Measurements from ENCODE around the gene ADARB2. TPM values are rescaled to one million over a fixed set of nuclear protein-coding genes. Genes with fewer than 3 reads are reported as not detected.

The ADARB2 gene
- total RNA-seq, 4 donors from 2014 or later = 8.4 to 23.2 (median 19.6) TPM

- Histone ChIP-seq H3K27me3 (no peaks in the 10 kb centered on the region), H3K9me3 (no peaks in the 10 kb centered on the region), H3K36me3 (no peaks in the 10 kb centered on the region), H3K27ac (no peak overlapping the region), H3K4me3 (no peak overlapping the region), H3K4me1 (peaks cover 0 to 11% (median 4%) of the 10 kb centered on the region in 4 donors)
- 85 to 89% methylated on average over 26 to 30 of the region's 30 CpGs for whole genome bisulfite sequencing, 2 donors
- TF ChIP-seq, protein P1, sequence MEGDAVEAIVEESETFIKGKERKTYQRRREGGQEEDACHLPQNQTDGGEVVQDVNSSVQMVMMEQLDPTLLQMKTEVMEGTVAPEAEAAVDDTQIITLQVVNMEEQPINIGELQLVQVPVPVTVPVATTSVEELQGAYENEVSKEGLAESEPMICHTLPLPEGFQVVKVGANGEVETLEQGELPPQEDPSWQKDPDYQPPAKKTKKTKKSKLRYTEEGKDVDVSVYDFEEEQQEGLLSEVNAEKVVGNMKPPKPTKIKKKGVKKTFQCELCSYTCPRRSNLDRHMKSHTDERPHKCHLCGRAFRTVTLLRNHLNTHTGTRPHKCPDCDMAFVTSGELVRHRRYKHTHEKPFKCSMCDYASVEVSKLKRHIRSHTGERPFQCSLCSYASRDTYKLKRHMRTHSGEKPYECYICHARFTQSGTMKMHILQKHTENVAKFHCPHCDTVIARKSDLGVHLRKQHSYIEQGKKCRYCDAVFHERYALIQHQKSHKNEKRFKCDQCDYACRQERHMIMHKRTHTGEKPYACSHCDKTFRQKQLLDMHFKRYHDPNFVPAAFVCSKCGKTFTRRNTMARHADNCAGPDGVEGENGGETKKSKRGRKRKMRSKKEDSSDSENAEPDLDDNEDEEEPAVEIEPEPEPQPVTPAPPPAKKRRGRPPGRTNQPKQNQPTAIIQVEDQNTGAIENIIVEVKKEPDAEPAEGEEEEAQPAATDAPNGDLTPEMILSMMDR (IDR thresholded peaks at IDR 0.05) = no peak
- TF ChIP-seq EP300 (IDR thresholded peaks at IDR 0.05) = no peak
- TF ChIP-seq POLR2A (IDR thresholded peaks at IDR 0.05) = no peak
- DNase-seq (ENCODE audit: low spot score in 2 of 2) = no peak
Observed at GRCh38 chr10:1182280-1183032, 554.9 kb downstream of the ADARB2 start.

GRCh38 chr10:1180836-1181235, 556.5 kb downstream of the ADARB2 start:
- no peak for DNase-seq (ENCODE audit: low spot score in 2 of 2)
- no peak overlapping the region for H3K4me3 ChIP-seq
- no peaks in the 10 kb centered on the region for H3K9me3 ChIP-seq
- TF ChIP-seq POLR2A (IDR thresholded peaks at IDR 0.05) = no peak
- TF ChIP-seq, protein P1 (IDR thresholded peaks at IDR 0.05) = peak in 1 of 5 experiments; percentile 35
- peak overlapping the region in 1 of 4 donors; percentile 6 for H3K27ac ChIP-seq
- no peaks in the 10 kb centered on the region for H3K27me3 ChIP-seq
- H3K4me1 ChIP-seq = no peaks in the 10 kb centered on the region
- no peaks in the 10 kb centered on the region for H3K36me3 ChIP-seq
- 53 to 64% methylated on average over 11 of the region's 11 CpGs for WGBS, 2 donors

- WGBS, 2 donors = 89 to 94% methylated on average over 9 to 13 of the region's 16 CpGs
- Histone ChIP-seq H3K36me3 (no peaks in the 10 kb centered on the region), H3K4me3 (no peak overlapping the region), H3K27ac (peak overlapping the region in 1 of 4 donors; percentile 6), H3K9me3 (no peaks in the 10 kb centered on the region), H3K27me3 (no peaks in the 10 kb centered on the region), H3K4me1 (no peaks in the 10 kb centered on the region)
- TF ChIP-seq POLR2A (IDR thresholded peaks at IDR 0.05) (no peak), EP300 (IDR thresholded peaks at IDR 0.05) (no peak)
- TF ChIP-seq, protein P1 (IDR thresholded peaks at IDR 0.05) = no peak
- no peak for DNase-seq (ENCODE audit: low spot score in 2 of 2)
Observed at GRCh38 chr10:1180071-1180730, 557.1 kb downstream of the ADARB2 start.

- Histone ChIP-seq H3K9me3 (no peaks in the 10 kb centered on the region), H3K4me3 (no peak overlapping the region), H3K36me3 (no peaks in the 10 kb centered on the region), H3K27ac (no peak overlapping the region), H3K4me1 (no peaks in the 10 kb centered on the region), H3K27me3 (no peaks in the 10 kb centered on the region)
- WGBS, 2 donors = 89 to 91% methylated on average over 20 of the region's 20 CpGs
- no peak for DNase-seq (ENCODE audit: low spot score in 2 of 2)
- TF ChIP-seq, protein P1 (IDR thresholded peaks at IDR 0.05) = no peak
- TF ChIP-seq EP300 (IDR thresholded peaks at IDR 0.05) (no peak), POLR2A (IDR thresholded peaks at IDR 0.05) (no peak)
Observed at GRCh38 chr10:1179346-1180070, 557.8 kb downstream of the ADARB2 start.
